ENCODE measurements around the gene ADAMTS16.

DNA sequence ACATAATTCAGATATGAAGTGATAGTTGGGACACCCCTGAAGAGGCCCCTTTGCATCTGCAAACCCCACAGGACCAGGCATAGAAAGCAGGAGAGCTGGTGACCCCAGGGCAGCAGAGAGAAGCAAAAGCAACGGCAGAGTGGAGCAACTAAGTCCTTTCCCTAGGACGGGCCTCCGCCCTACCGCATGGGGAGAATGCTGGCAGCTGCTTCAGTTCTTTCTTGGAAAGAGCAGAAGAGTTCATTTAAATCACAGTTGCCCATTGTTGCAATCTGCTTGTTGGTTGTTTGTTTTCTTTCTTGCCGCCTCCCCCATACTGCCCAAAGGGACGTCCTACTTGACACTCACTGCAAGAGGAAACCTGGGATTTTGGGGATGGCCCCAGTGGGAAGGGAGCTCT lies 126.2 kb downstream of the ADAMTS16 start:
- TF ChIP-seq RBBP5 (IDR thresholded peaks at IDR 0.05; ENCODE audit: borderline replicate concordance, insufficient read depth, low read length, poor library complexity, severe bottlenecking) (no peak), SMAD3 (CRISPR knock-in tag; conservative IDR thresholded peaks at IDR 0.05) (no peak), ZNF354B (CRISPR knock-in tag; IDR thresholded peaks at IDR 0.05) (no peak), ZNF224 (CRISPR knock-in tag; IDR thresholded peaks at IDR 0.05) (no peak)
- TF ChIP-seq, protein P1, sequence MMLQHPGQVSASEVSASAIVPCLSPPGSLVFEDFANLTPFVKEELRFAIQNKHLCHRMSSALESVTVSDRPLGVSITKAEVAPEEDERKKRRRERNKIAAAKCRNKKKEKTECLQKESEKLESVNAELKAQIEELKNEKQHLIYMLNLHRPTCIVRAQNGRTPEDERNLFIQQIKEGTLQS (IDR thresholded peaks at IDR 0.05), result no peak
- TF ChIP-seq, protein P1 (CRISPR knock-in tag; conservative IDR thresholded peaks at IDR 0.05), result no peak
